Gastrocnemius medialis (tissue), 4 donors: ENCODE results near the gene CSF3R. TPM values are rescaled to one million over a fixed set of nuclear protein-coding genes. Genes with fewer than 3 reads are reported as not detected.

Experiments used
- ATAC-seq, 2 donors: fragments of 150-250 bp; one replicate each; pipeline ENCODE4 v1.9.1; 2016
- DNase-seq, 2 donors: peaks; one replicate each; pipeline ENCODE4 v3.0.0-alpha.2; 2019
- H3K27ac ChIP-seq, 4 donors: fragments of 200-600 bp; sonication (generic); 1 replicate in 1 of 4; 2 replicates in 3 of 4; pipeline ENCODE4 v1.5.1; 2016 to 2018; ENCODE audit warnings: mild to moderate bottlenecking in 2 of 4, moderate library complexity in 1 of 4
- H3K27me3 ChIP-seq, 3 donors: fragments of 200-600 bp; sonication (generic) in 2 of 3; 1 replicate in 1 of 3; 2 replicates in 2 of 3; pipeline versions ENCODE4 v1.5.1 to v1.6.0; 2016 to 2019; ENCODE audit warnings: mild to moderate bottlenecking in 1 of 3, moderate library complexity in 1 of 3
- H3K36me3 ChIP-seq, 2 donors: fragments of 200-600 bp; sonication (generic) in 1 of 2; one replicate each; pipeline ENCODE4 v1.5.1; 2017 to 2018
- H3K4me1 ChIP-seq, 2 donors: fragments of 200-600 bp; sonication (generic) in 1 of 2; one replicate each; pipeline ENCODE4 v1.5.1; 2016 to 2017; ENCODE audit warnings: mild to moderate bottlenecking in 2 of 2
- H3K4me3 ChIP-seq, 4 donors: fragments of 200-600 bp; sonication (generic) in 3 of 4; 1 replicate in 1 of 4; 2 replicates in 3 of 4; pipeline ENCODE4 v1.5.1; 2016 to 2019; ENCODE audit warnings: mild to moderate bottlenecking in 2 of 4
- H3K9me3 ChIP-seq, 3 donors: fragments of 200-600 bp; sonication (generic) in 2 of 3; 1 replicate in 1 of 3; 2 replicates in 2 of 3; pipeline ENCODE4 v1.5.1; 2016 to 2019
- CTCF ChIP-seq, 5 experiments: fragments of 450-650 bp in 3 of 5; fragments of 200-600 bp in 2 of 5; sonication (generic) in 2 of 5; IDR thresholded peaks in 4 of 5; conservative IDR thresholded peaks in 1 of 5; 1 replicate in 4 of 5; 2 replicates in 1 of 5; pipeline ENCODE4 v1.5.1; 2016 to 2019; ENCODE audit warnings: antibody characterized with exemption in 5 of 5, mild to moderate bottlenecking in 3 of 5, moderate library complexity in 3 of 5
- POLR2A ChIP-seq, 2 donors: fragments of 450-650 bp; IDR thresholded peaks; one replicate each; pipeline ENCODE4 v1.6.1; 2017; ENCODE audit warnings: antibody characterized with exemption in 2 of 2, mild to moderate bottlenecking in 2 of 2, moderate library complexity in 2 of 2
- in situ Hi-C, 4 donors: fragments of 200-750 bp; cut with MboI; loops; one replicate each; pipeline versions ENCODE4 v1.15.0 to v1.8.0; 2017; ENCODE audit warnings: low sequenced_read_pairs in 4 of 4
- intact Hi-C: fragments of 100-400 bp; cut with DNase I; formaldehyde crosslinking; loops from one replicate; pipeline ENCODE4 v1.15.1; 2023; ENCODE audit warnings: low total_unique reads
- total RNA-seq, 4 donors: library from RNA; depleted of rRNA; stranded (reverse); fragments of >200 nt; gene quantifications; one replicate each; pipeline versions ENCODE4 v1.1.0 to v1.2.3, GENCODE V29; 2016

Gene CSF3R
- total RNA-seq, 4 donors from 2014 or later, result 0.29 to 6.4 (median 3.9) TPM

DNA sequence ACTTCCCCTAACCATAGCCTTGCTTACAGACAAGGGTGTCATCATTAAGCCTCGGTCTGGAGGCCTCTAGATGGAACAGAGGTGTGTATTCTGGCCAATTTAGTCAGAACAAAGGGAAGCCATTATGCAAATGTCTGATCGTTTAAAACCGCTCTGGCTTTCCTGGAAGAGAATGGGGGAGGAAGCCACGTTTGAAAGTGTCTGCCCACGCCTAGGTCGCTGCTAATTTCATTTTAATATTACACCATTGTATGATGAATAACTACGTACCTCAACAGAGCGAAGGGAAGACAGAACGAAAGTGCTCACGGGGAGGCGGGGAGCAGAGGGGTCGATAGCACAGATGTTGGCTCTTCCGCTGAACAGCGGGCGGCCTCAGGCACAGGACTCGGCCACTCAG is 41.1 kb upstream of the CSF3R start:
- in situ Hi-C loops, result no loop called here
- H3K4me3 ChIP-seq, result no peak overlapping the region

GRCh38 chr1:36523230-36523495 is 40.5 kb upstream of the CSF3R start:
- Histone ChIP-seq H3K36me3 (no peaks in the 10 kb centered on the region), H3K27ac (no peak overlapping the region), H3K27me3 (no peaks in the 10 kb centered on the region), H3K4me1 (no peaks in the 10 kb centered on the region), H3K9me3 (no peaks in the 10 kb centered on the region), H3K4me3 (no peak overlapping the region)
- in situ Hi-C loops, result no loop called here
- intact Hi-C loops, result no loop called here
- DNase-seq (no peak), ATAC-seq (no peak)
- TF ChIP-seq CTCF (IDR thresholded peaks at IDR 0.05 in 4 of 5, conservative IDR thresholded peaks at IDR 0.05 in 1 of 5) (no peak), POLR2A (IDR thresholded peaks at IDR 0.05) (no peak)

More for the DNA sequence above, 41.1 kb upstream of the CSF3R start:
- intact Hi-C loops, result no loop called here
- TF ChIP-seq CTCF (IDR thresholded peaks at IDR 0.05 in 4 of 5, conservative IDR thresholded peaks at IDR 0.05 in 1 of 5), result no peak
- TF ChIP-seq POLR2A (IDR thresholded peaks at IDR 0.05), result no peak
- ATAC-seq (no peak), DNase-seq (no peak)
- Histone ChIP-seq H3K27ac (no peak overlapping the region), H3K9me3 (no peaks in the 10 kb centered on the region), H3K36me3 (no peaks in the 10 kb centered on the region), H3K4me1 (no peaks in the 10 kb centered on the region), H3K27me3 (peaks cover 0 to 7% (median 0%) of the 10 kb centered on the region in 3 donors)

- ATAC-seq (no peak), DNase-seq (no peak)
- TF ChIP-seq CTCF (IDR thresholded peaks at IDR 0.05 in 4 of 5, conservative IDR thresholded peaks at IDR 0.05 in 1 of 5), result no peak
- no peak for TF ChIP-seq POLR2A (IDR thresholded peaks at IDR 0.05)
- intact Hi-C loops, result no loop called here
- in situ Hi-C loops, result no loop called here
- no peak overlapping the region for H3K27ac ChIP-seq
- H3K27me3 ChIP-seq, result no peaks in the 10 kb centered on the region
- no peaks in the 10 kb centered on the region for H3K36me3 ChIP-seq
- H3K9me3 ChIP-seq, result no peaks in the 10 kb centered on the region
- H3K4me3 ChIP-seq, result no peak overlapping the region
- H3K4me1 ChIP-seq, result no peaks in the 10 kb centered on the region
Measured at GRCh38 chr1:36522461-36523229, 39.9 kb upstream of the CSF3R start.

- DNase-seq (no peak), ATAC-seq (no peak)
- no peaks in the 10 kb centered on the region for H3K9me3 ChIP-seq
- TF ChIP-seq POLR2A (IDR thresholded peaks at IDR 0.05) (no peak), CTCF (IDR thresholded peaks at IDR 0.05 in 4 of 5, conservative IDR thresholded peaks at IDR 0.05 in 1 of 5) (no peak)
- no peaks in the 10 kb centered on the region for H3K36me3 ChIP-seq
- intact Hi-C loops, result no loop called here
- no peaks in the 10 kb centered on the region for H3K27me3 ChIP-seq
- no peak overlapping the region for H3K27ac ChIP-seq
- no peak overlapping the region for H3K4me3 ChIP-seq
- in situ Hi-C loops, result no loop called here
- H3K4me1 ChIP-seq, result no peaks in the 10 kb centered on the region
Measured at GRCh38 chr1:36522021-36522420, 39.3 kb upstream of the CSF3R start.
